GM19239 (cell line): ENCODE results near the gene MAEA.
"Not testable (repeated sequence)": the region's sequence is repeated elsewhere in the genome, so short reads cannot be mapped to it uniquely, and the experiment has no call there.

Experiments
- DNase-seq: peaks from one replicate; pipeline ENCODE4 v3.0.0; 2011; ENCODE audit warnings: low spot score; ENCODE audit not compliant: insufficient read length
- FAIRE-seq: peaks from 2 replicates; lab custom pipeline; 2011; peaks lifted over from hg19 to GRCh38; lab: Jason Lieb, UNC

MAEA gene

DNA sequence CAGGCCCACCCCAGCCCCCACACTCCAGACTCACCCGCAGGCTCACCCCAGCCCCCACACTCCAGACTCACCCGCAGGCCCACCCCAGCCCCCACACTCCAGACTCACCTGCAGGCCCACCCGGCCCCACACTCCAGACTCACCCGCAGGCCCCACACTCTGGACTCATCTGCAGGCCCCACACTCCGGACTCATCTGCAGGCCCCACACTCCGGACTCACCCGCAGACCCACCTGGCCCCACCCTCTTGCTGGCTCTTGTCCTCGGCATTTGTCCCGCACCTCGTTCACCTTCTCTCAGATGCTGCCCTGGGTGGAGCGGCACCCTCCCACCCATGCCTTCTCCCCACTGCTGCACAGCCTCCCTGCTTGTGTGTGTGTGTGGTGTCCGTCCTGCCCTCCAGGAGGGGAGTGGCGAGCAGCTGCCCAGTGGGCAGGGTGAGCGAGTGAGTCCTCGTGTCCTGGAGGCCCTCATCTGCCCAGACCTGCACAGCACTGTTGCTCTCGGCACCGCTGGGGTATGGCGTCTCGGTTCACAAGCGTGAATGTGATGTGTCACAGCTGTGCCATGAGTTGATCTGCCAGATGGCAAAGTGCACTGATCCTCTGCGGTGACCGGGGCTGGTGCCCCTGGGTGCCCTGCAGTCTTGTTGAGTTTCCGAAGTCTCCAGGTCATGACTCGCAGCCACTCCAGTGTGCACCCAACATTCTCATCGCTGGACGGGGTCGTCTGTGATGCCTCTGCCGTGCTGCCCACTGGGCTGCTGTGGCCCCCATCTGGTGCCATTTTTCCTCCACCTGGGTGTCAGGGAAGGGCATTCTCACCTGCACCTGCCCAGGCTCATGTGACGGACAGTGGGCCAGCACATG, 27.7 kb downstream of the MAEA start:
- FAIRE-seq = no peak
- no peak for DNase-seq

DNA sequence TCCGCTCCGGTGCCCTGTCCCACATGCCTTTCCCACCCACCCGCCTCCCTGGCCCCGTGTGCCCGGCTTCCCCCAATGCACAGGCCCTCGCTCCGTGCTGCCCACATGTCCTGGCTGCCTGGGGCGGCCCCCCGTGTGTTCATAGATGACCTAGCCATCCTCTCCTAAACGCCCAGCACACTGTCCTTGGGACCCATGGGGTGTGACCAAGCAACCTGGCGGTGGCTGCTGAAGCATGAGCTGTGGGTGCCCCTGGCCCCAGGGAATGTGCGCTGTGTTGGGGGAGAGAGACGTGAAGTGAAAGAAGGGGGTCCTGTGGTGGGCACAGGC, 28.3 kb downstream of the MAEA start:
- DNase-seq (no peak), FAIRE-seq (no peak)

DNA sequence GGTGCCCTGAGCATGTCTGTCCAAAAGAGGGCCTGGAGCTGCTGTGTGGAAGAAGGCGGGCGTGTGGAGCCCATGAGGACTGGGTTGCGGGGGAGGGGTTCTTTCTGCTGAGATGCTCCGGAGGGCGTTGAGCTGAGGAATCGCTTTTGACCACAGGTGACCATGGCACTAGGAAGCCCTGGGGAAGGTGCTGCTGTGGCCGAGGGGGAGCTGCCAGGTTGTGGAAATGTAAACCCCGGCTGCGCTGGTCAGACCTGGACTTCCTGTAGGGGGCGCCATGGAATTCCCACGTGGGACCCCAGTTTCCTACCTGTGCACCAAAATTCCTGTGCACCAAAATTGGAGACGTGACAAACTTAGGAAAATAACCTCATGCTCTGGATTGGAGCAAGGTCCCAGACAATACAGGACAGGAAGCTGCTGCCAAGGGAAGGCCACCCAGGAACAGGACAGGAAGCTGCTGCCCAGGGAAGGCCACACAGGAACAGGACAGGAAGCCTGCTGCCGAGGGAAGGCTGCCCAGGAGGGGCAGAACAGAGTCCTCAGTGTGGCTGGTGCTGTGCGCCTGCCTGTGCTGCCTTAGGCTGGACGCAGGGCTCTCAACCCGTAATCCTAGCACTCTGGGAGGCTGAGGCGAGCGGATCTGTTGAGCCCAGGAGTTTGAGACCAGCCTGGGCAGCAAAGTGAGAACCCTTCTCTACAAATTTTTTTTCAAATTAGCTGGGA, 29.0 kb downstream of the MAEA start:
- no peak for DNase-seq
- FAIRE-seq = no peak

DNA sequence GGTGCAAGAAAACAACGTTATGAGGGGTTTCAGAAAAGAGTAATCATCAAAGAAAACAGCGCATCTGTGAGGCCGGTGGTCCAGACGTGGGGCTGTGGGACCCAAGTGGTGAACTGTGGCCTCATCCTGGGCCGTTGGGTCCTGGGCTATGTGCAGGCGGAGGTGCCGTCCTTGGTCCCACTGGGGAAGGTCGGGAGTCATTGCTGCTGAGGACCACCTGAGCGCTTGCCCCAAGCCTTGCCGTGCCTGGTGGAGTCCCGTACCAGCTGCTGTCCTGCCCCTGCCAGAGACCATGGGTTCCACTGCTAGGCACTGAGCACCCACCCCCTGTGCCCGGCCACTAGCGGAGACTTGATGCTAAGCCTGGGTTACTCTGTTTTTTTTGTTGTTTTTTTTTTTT, 31.8 kb downstream of the MAEA start:
- no peak for DNase-seq
- FAIRE-seq = no peak

DNA sequence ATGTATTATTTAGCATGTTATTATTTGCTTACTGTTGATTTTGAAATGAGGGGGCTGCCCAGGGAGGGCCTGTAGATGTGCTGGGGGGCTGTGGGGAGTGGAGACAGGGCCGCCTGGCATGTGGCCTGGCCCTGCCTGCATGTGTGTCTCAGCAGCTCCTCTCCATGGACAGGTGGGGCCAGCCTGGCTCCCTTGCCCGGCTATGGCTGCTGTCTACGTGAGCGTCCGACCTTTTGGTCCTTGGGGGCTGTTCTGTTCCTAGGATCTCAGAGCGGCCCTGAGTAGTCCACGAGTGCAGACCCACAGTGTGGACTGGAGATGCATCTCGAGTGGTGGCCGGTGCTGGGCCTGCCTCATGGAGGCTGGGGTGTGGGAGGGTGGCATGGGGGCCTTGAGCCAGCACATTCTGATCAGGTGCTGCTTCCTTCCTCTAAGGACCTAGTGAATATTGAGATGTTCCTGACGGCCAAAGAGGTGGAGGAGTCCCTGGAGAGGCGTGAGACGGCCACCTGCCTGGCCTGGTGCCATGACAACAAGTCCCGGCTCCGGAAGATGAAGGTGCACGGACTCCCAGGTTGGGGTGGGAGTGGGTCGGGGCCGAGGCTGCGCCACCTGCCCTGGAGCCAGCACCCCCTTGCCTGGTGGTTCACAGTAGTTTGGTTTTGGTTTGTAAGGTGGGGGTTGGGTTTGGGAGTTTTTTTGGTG, 32.4 kb downstream of the MAEA start:
- DNase-seq = no peak
- no peak for FAIRE-seq

DNA sequence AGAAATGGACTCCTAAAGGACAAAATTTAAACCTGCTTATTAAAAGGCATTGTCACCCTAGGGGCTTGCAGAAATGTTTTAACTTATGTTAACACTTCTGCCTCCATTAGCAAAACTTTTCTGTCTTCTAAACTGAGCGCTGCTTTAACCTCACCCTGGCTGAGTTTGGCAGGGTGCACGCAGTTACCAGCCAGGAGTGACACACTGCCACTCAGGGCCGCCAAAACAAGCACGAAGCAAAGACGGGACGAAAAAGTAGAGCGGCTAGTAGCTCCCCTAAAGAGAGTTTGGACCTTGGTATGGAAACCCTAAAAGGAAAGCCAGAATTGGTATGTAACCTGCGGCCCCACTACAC, 33.6 kb downstream of the MAEA start:
- DNase-seq = no peak
- no peak for FAIRE-seq

DNA sequence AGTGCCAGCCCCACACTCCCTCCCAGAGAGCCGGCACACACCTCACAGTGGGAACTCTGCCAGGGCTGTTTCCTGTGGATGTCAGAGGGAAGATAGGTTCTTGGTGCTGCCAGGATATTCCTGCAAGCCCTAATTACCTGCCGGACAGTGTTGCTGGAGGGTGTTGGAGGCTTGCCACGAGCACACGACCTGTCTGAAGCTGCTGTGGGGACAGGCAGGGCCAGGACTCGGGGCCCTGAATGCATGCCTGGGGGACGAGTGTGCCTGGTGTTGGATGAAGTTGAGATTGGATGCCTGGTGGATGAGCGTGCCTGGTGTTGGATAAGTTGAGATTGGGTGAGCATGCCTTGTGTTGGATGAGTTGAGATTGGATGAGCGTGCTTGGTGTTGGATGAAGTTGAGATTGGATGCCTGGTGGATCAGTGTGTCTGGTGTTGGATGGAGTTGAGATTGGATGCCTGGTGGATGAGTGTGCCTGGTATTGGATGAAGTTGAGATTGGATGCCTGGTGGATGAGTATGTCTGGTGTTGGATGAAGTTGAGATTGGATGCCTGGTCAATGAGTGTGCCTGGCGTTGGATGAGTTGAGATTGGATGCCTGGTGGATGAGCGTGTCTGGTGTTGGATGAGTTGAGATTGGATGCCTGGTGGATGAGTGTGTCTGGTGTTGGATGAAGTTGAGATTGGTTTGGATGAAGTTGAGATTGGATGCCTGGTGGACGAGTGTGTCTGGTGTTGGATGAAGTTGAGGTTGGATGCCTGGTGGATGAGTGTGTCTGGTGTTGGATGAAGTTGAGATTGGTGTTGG, 34.1 kb downstream of the MAEA start:
- FAIRE-seq (no peak), DNase-seq (no peak)

DNA sequence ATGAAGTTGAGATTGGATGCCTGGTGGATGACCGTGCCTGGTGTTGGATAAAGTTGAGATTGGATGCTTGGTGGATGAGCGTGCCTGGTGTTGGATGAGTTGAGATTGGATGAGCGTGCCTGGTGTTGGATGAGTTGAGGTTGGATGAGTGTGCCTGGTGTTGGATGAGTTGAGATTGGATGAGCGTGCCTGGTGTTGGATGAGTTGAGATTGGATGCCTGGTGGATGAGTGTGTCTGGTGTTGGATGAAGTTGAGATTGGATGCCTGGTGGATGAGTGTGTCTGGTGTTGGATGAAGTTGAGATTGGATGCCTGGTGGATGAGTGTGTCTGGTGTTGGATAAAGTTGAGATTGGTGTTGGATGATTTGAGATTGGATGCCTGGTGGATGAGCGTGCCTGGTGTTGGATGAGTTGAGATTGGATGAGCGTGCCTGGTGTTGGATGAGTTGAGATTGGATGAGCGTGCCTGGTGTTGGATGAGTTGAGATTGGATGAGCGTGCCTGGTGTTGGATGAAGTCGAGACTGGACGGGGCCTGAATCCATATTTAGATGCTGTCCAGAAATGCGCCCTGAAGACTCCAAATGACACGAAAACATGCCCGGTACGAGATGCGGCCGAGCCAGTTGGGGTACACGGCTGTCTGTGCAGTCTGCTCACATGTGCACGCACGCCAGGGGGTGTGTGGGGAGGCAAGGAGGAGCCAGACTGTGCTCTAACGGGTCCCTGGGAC, 34.9 kb downstream of the MAEA start:
- not testable (repeated sequence) for FAIRE-seq, DNase-seq

DNA sequence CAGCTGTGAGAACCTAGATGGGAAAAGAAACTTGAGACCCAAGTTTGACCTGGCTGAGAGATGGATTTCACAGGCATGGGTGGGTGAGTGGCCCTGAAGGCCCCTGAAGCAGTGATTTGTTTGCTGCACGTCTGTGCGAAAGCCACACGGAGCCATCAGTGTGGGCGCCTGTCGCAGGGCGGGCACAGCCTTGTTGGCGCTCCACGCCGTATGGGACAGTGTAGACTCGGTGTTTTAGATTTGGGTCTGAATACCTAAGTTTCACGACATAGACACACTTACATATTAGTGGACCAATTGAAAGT, 35.4 kb downstream of the MAEA start:
- FAIRE-seq = no peak
- no peak for DNase-seq

DNA sequence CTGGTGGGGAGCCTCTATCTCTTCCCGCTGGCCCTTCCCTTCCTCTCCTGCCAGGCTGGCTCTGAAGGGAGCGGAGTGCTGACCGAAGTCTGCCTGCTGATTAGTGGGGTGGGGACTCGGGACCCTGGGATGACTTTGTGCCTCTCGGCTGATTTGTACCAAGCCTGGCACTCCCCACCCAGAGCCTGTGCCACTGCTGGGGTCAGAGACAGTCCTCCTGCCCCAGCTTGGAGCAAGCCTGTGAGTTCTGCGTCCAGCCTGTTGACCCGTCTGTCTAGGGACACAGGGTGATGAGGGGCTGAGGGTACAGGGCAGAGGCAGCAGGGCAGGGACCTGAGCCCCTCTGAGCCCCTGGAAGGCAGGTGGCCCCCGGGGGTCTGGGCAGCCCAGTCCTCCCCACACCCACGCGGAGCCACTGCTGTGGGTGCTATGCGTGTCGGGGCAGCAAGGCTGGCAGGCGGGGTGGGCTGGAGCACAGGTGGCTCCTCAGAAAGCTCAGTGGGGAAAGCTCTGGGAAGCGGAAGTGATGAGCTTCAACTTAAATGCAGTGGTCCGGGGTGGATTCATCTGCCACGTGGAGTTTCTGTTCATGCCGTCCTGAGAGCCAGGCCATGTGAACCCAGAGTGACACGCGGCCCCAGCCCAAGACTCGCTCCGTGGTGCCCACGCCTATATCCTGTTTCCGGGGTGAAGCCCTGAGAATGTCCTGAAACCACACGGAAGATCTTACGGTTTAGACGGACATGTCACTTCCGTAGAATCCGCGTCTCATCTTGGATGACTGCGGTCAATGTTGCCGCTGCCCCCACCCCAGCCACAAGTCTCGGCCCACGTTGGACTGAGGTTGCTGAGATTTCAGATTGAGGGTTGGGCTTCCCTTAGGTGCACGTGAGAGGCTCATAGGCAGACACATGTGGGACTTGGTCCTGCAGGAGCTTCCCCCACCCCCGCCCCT, 36.3 kb downstream of the MAEA start:
- FAIRE-seq = no peak

DNA sequence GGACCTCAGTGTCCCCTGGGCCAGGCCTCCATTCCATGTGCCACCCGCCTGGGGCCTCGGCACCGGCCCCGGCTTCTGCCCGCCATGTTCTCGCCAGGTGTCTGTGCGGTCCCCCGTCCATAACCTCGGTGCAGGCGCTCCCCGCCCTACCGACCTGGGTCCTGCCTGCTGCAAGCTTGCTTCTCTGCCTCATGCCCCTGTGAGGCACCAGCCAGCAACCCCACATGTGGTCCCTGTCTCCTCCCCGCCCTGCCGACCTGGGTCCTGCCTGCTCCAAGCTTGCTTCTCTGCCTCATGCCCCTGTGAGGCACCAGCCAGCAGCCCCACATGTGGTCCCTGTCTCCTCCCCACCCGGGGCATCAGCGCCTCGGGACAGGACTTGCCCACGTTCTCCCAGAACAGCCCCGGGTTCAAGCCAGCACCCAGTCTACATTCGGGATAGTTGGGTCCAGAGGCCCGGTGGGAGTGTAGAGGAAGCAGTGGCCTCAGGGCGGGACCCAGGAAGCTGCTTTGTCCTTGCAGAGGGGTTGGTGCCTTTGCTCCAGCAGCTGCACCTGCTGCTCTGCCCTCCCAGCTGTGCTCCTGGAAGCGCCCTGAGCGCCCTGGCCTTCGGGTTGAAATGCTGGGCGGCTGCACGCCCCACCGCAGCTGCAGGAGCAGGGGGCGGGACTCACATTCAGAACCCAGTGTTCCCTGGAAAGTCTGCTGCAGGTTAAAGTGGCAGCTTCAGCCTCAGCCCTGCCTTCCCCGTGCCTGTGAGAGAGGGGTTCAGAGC, 37.2 kb downstream of the MAEA start:
- DNase-seq (no peak), FAIRE-seq (no peak)

More for the DNA sequence above, 36.3 kb downstream of the MAEA start:
- no peak for DNase-seq

DNA sequence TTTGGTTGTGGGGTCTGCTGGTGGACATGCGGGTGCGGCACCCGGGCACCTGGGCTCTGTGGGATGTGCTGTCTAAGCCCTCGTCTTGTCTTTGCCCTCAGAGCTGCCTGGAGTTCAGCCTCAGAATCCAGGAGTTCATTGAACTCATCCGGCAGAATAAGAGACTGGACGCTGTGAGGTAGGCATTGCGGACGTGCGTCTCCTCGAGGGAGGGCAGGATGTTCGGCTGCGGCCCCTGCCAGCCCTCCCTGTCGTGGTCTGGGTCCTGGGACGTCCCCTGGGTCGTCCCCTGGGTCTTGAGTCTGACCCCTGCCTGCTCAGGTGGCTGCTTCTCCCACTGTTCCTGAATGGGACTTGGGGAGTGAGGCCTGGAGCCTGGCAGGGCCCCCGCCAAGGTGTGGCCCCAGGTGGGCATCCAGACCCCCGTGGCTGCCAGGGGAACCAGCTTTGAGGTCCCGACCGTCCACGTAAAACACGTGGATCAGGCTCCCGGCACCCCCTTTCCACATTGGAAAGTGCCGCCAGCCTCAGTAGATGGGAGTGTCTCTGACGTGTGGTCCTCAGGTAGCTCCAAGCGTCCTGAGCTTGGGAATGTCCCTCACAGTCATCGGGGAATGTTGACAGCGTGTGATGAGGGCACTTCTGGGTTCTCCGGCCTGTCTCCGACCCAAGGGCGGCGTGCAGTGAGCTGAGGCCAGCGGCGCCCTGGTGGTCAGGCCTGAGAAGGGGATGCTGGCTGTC, 38.0 kb downstream of the MAEA start:
- DNase-seq (no peak), FAIRE-seq (no peak)

DNA sequence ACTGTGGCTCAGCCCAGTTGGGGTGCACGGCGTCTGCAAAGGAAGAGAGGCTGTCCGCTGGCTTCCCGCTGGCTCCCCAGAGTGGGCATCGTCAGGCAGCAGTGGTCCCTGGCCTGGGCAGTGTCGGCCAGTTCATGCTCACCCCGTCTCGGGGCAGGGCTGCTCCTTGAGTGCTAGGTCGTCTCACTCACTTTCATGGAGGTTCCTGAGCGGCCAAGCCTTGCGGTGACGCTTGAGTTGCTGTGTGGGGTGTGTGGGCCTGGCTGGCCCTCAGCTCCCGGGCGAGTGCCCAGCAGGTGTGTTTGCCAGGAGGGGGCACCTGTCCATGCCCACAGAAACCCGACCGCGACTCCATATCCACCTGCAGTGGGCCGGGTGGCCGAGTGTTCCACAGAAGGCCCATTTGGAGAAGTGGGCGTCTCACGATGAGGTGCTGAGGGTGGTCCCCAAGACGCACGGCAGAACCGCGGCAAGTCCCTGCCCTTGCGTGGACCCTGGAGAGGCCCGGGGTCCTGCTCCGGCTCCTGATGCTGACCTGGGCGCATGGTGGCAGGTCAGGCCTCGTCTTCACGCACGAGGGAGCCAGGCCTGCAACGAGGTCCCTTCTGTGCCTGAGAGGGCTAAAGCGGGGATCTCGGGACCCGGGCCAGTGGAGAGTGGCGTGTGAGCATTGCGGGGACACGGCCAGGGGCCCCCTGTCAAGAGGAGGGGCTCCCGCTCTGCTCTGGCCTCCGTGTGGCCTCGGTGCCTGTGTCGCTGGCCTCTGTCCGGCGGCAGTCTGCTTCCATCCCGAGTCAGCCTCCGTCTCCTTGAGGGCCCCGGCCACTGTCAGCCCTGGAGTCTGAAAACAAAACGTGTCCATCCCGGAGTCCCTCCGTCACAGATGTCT, 38.8 kb downstream of the MAEA start:
- FAIRE-seq = no peak

DNA sequence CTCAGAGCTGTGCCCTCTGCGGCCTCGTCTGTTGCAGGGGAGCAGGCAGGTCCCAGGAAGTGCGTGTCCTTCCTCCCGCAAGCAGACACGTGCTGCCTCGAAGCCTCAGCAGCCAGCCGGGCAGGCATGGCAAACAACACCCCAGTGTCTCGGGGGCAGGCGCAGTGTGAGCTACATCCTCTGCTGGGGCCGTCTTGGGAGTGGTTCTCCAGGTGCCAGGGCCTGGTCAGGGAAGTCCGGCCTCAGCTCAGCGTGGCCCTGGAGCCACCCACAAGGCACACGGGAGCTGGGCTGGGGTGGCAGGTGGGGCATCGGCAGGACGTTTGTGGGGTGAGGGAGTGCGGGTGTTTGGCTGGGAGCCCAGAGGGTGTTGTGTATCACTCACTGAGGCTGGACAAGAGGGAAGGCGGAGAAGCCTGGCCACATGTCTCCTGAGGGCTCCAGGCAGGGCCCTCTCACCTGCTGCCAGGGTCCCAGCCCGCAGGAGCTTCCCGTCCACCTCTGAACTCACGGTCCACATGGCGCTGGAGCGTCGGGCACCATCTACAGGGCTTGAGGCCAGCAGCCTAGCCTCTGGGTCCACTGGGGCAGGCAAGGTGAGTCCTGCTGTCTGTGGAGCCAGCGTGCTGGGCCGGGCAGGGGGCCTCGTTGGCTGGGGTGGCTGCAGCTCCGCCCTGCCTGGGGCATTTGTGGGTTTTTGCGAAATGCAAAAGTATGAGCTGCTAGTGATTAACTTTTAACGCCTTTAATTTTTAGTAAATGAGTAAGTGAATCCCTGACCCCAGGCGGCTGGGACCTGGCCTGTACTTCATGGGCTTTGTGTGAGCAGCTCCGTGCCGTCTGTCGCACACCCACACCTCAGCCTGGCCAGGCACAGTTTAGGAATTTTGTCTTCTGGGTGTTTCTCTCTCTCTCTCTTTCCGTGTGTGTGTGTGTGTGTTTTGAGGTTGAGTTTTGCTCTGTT, 40.0 kb downstream of the MAEA start:
- FAIRE-seq (no peak), DNase-seq (no peak)

More for the DNA sequence above, 38.8 kb downstream of the MAEA start:
- no peak for DNase-seq
